Tibial artery (tissue), 4 donors: ENCODE measurements around the gene SHD.

Experiments
- DNase-seq, 2 donors: peaks; one replicate each; pipeline ENCODE4 v3.0.0-alpha.2; 2019
- H3K27ac ChIP-seq, 2 donors: fragments of 200-600 bp; sonication (generic) in 1 of 2; 1 replicate in 1 of 2; 2 replicates in 1 of 2; pipeline ENCODE4 v1.5.1; 2018 to 2019; ENCODE audit warnings: mild to moderate bottlenecking in 1 of 2
- H3K27me3 ChIP-seq, 2 donors: fragments of 200-600 bp; sonication (generic) in 1 of 2; one replicate each; pipeline versions ENCODE4 v1.5.1 to v1.6.0; 2016 to 2019
- H3K36me3 ChIP-seq, 3 donors: fragments of 200-600 bp; sonication (generic) in 2 of 3; one replicate each; pipeline ENCODE4 v1.5.1; 2016 to 2019; ENCODE audit warnings: mild to moderate bottlenecking in 2 of 3
- H3K4me1 ChIP-seq, 4 donors: fragments of 200-600 bp; sonication (generic) in 2 of 4; 1 replicate in 3 of 4; 2 replicates in 1 of 4; pipeline ENCODE4 v1.5.1; 2016 to 2019
- H3K4me3 ChIP-seq, 2 donors: fragments of 200-600 bp; sonication (generic) in 1 of 2; 1 replicate in 1 of 2; 2 replicates in 1 of 2; pipeline ENCODE4 v1.5.1; 2018 to 2019; ENCODE audit warnings: mild to moderate bottlenecking in 2 of 2
- H3K9me3 ChIP-seq, 3 donors: fragments of 200-600 bp; sonication (generic) in 1 of 3; one replicate each; pipeline ENCODE4 v1.5.1; 2016 to 2019
- intact Hi-C: fragments of 100-400 bp; cut with DNase I; formaldehyde crosslinking; loops from one replicate; pipeline ENCODE4 v1.15.0; 2023; ENCODE audit warnings: low total_unique reads
- TF ChIP-seq, protein P1 (sequence below), 2 experiments: fragments of 200-600 bp in 1 of 2; fragments of 450-650 bp in 1 of 2; IDR thresholded peaks; one replicate each; pipeline ENCODE4 v1.5.1; 2017 to 2019; ENCODE audit warnings: antibody characterized with exemption in 2 of 2, mild to moderate bottlenecking in 1 of 2, moderate library complexity in 1 of 2

Gene SHD

GRCh38 chr19:4291184-4291732 lies 12.2 kb downstream of the SHD start:
- Histone ChIP-seq H3K4me1 (no peaks in the 10 kb centered on the region), H3K4me3 (no peak overlapping the region), H3K36me3 (no peaks in the 10 kb centered on the region), H3K27me3 (peaks cover 0 to 57% of the 10 kb centered on the region in 2 donors), H3K9me3 (no peaks in the 10 kb centered on the region), H3K27ac (no peak overlapping the region)
- intact Hi-C loops, result no loop called here
- DNase-seq, result no peak
- TF ChIP-seq, protein P1, sequence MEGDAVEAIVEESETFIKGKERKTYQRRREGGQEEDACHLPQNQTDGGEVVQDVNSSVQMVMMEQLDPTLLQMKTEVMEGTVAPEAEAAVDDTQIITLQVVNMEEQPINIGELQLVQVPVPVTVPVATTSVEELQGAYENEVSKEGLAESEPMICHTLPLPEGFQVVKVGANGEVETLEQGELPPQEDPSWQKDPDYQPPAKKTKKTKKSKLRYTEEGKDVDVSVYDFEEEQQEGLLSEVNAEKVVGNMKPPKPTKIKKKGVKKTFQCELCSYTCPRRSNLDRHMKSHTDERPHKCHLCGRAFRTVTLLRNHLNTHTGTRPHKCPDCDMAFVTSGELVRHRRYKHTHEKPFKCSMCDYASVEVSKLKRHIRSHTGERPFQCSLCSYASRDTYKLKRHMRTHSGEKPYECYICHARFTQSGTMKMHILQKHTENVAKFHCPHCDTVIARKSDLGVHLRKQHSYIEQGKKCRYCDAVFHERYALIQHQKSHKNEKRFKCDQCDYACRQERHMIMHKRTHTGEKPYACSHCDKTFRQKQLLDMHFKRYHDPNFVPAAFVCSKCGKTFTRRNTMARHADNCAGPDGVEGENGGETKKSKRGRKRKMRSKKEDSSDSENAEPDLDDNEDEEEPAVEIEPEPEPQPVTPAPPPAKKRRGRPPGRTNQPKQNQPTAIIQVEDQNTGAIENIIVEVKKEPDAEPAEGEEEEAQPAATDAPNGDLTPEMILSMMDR (IDR thresholded peaks at IDR 0.05), result no peak

DNA sequence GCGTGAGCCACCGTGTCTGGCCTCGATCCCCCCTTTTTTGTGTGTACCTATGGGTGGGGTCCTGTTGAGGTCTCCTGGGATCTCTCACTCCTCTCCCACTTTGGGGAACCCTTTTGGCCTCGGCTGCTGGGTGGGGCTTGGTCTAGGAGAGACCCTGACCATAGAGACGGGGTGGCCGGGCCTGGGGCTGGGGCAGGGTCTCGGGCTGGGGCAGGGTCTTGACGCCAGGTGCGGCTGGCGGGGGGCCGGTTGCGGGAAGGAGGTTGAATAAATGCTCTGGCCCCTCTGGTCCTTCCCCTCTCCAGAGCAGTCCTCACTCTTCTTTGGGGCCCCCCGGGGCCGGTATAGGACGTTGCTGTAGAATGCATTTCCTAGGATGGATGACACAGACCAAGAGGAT lies 13.4 kb downstream of the SHD start:
- Histone ChIP-seq H3K9me3 (no peaks in the 10 kb centered on the region), H3K36me3 (no peaks in the 10 kb centered on the region), H3K4me3 (no peak overlapping the region), H3K27me3 (peaks cover 0 to 65% of the 10 kb centered on the region in 2 donors), H3K27ac (no peak overlapping the region), H3K4me1 (no peaks in the 10 kb centered on the region)
- DNase-seq, result no peak
- TF ChIP-seq, protein P1 (IDR thresholded peaks at IDR 0.05), result no peak
- intact Hi-C loops, result no loop called here

GRCh38 chr19:4294389-4294788 lies 15.3 kb downstream of the SHD start:
- H3K27me3 ChIP-seq, result peaks cover 0 to 68% of the 10 kb centered on the region in 2 donors
- H3K27ac ChIP-seq, result no peak overlapping the region
- no peaks in the 10 kb centered on the region for H3K36me3 ChIP-seq
- DNase-seq, result no peak
- H3K4me3 ChIP-seq, result no peak overlapping the region
- TF ChIP-seq, protein P1 (IDR thresholded peaks at IDR 0.05), result no peak
- no peaks in the 10 kb centered on the region for H3K9me3 ChIP-seq
- intact Hi-C loops, result no loop called here
- no peaks in the 10 kb centered on the region for H3K4me1 ChIP-seq

- Histone ChIP-seq H3K9me3 (no peaks in the 10 kb centered on the region), H3K36me3 (no peaks in the 10 kb centered on the region), H3K27ac (no peak overlapping the region), H3K4me3 (no peak overlapping the region), H3K4me1 (no peaks in the 10 kb centered on the region), H3K27me3 (peaks cover 0 to 60% of the 10 kb centered on the region in 2 donors)
- DNase-seq, result no peak
- intact Hi-C loops, result no loop called here
- TF ChIP-seq, protein P1 (IDR thresholded peaks at IDR 0.05), result no peak
Measured at GRCh38 chr19:4295972-4296771, 17.1 kb downstream of the SHD start.

DNA sequence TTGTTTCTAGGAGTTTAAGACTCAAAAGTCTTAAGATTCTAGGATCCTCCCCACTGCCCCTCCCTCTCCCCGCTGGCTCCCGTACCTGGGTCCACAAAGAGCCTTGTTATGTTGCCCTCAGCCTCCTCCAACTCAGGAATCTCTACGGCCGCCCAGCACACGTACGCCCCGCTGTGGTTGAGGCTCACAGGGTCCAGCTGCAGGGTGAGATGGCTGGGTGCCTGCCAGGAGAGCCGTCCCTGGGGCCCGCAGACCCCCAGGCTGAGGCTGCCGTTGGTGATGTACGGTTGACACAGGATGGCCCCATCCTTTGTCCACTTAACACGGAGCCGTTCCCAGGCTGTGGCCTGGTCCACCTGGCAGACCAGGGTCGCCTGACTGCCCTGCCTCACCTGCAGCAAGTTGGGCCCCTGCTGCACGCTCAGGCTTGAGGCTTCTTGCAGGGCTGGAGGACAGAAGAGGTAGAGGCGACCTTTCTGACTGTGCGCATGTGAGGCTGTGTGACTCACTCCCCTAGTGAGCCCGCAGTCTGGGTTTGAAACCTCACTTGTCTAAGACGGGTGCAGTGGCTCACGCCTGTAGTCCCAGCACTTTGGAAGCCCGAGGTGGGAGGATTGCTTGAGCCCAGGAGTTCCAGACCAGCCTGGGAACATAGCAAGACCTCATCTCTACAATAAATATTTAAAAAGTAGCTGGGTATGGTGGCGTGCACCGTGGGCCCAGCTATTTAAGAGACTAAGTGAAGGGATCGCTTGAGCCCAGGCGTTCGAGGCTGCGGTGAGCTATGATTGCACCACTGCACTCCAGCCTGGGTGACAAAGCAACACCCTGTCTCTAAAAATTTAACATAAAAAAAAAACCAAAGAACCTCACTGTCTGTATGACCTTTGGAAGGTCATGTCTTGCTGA lies 19.1 kb downstream of the SHD start:
- intact Hi-C loops, result no loop called here
- no peaks in the 10 kb centered on the region for H3K9me3 ChIP-seq
- H3K27ac ChIP-seq, result no peak overlapping the region
- peaks cover 0 to 56% of the 10 kb centered on the region in 2 donors for H3K27me3 ChIP-seq
- no peaks in the 10 kb centered on the region for H3K4me1 ChIP-seq
- H3K4me3 ChIP-seq, result no peak overlapping the region
- TF ChIP-seq, protein P1 (IDR thresholded peaks at IDR 0.05), result no peak
- no peaks in the 10 kb centered on the region for H3K36me3 ChIP-seq
- no peak for DNase-seq
